A673 (cell line): ENCODE measurements around the gene ASB1.

Source experiments
- CTCF ChIP-seq: fragments of 300-800, 200-600 bp; sonication (generic); conservative IDR thresholded peaks from 2 replicates; pipeline ENCODE4 v1.5.1; 2017; ENCODE audit warnings: low read depth, mild to moderate bottlenecking, antibody characterized with exemption, low read length, moderate library complexity, mixed read lengths
- EZH2 ChIP-seq: fragments of 200-600 bp; sonication (generic); IDR thresholded peaks from 2 replicates; pipeline ENCODE4 v1.6.1; 2017; ENCODE audit warnings: borderline replicate concordance, low read depth, mild to moderate bottlenecking, mixed read lengths, antibody characterized with exemption, low read length; ENCODE audit not compliant: poor library complexity, severe bottlenecking

- TF ChIP-seq CTCF (no peak), EZH2 (no peak)
Measured at GRCh38 chr2:238434846-238435751, 8.4 kb downstream of the ASB1 start.
